Activated CD4-positive, alpha-beta T cell treated with anti-CD3 and anti-CD28 coated beads, Interleukin-2, amount 50 U/mL, for 48 hours (primary cell): ENCODE measurements around the gene SLC6A13.

ENCODE experiments used
- DNase-seq, 2 experiments: peaks; one replicate each; pipeline ENCODE4 v3.0.0-alpha.2; 2020

Gene SLC6A13

DNA sequence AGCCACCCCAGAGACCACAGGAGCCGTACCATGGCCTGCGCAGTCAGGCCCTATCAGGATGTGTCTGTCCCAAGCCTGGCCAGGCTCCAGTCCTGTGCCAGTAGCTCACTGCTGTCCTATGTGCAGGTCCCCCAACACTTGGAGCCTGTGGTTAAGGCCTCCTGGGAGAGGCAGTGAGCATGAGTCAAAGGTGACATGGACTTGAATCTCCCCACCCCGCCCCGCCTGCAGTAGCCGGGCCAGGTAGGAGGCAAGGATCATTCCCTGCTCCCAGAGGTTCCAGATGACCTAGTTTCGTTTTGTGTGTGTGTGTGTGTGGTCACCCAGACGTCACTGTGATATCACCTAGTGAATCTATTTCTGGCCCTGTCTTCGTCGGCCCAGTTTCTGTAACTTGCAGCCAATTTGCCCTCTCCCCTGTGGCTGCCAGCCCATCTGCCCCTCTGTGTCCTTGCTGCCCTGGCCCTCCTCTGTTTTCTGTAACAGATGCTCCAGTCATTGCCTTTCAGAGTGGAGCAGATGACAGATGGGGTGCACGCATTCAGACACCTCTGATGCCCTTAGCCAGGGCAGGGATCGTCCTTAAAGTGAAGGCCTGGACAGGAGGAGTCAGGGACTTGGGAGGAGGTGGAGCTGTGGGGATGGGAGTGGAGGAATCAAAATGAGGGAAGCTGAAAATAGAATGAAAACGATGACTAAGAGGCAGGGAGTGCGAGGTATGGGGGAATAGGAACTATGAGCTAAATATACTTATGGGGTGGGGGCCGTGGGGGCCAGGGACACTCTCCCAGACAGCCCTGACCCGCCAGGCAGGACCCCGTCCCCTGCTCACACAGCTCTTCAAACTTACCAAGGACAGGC is 86.1 kb downstream of the SLC6A13 start:
- DNase-seq: no peak

GRCh38 chr12:175759-176158 is 86.9 kb downstream of the SLC6A13 start:
- DNase-seq: no peak

GRCh38 chr12:175250-175649 is 87.4 kb downstream of the SLC6A13 start:
- DNase-seq: no peak

- no peak for DNase-seq
Measured at GRCh38 chr12:174596-174995, 88.0 kb downstream of the SLC6A13 start.

DNA sequence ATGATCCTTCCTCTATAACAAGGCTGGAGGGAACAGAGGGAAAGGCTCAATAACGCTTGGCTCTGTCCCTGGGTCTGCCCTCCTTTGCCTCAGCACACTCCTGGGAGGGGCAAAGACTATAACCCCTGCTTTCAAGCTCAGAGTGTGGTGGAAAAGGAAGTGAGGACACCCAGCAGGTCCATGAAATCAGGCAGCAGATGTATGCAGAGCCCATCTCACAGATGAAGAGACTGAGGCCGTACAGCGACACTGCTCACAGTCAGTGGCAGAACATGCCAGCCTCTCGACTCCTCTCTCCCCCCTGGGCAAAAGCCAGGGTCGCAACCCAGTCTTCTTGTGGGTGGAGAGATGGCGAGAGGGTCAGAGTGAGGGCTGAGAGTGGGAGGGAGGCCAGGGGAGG is 88.5 kb downstream of the SLC6A13 start:
- no peak for DNase-seq

DNA sequence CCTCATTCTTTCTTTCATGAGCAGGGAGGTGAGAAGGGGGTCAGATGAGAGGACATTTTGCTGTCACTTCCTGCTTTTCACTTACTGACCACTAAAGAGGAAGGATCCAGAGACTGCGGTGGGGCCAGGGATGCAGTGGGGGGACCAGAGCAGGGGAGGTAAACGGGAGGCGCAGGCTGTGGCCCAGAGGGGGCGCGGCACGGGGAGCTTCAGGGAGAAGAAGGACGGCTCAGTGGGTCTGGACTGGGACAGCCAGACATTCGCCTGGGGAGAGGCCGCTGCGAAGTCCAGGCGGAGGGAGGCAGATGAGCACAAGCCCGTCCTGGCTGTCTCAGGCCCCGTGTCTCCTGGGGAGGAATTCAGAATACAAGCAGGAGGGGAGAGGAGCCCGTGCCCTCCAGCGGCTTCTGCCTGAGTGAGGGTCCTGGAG is 89.9 kb downstream of the SLC6A13 start:
- no peak for DNase-seq

DNA sequence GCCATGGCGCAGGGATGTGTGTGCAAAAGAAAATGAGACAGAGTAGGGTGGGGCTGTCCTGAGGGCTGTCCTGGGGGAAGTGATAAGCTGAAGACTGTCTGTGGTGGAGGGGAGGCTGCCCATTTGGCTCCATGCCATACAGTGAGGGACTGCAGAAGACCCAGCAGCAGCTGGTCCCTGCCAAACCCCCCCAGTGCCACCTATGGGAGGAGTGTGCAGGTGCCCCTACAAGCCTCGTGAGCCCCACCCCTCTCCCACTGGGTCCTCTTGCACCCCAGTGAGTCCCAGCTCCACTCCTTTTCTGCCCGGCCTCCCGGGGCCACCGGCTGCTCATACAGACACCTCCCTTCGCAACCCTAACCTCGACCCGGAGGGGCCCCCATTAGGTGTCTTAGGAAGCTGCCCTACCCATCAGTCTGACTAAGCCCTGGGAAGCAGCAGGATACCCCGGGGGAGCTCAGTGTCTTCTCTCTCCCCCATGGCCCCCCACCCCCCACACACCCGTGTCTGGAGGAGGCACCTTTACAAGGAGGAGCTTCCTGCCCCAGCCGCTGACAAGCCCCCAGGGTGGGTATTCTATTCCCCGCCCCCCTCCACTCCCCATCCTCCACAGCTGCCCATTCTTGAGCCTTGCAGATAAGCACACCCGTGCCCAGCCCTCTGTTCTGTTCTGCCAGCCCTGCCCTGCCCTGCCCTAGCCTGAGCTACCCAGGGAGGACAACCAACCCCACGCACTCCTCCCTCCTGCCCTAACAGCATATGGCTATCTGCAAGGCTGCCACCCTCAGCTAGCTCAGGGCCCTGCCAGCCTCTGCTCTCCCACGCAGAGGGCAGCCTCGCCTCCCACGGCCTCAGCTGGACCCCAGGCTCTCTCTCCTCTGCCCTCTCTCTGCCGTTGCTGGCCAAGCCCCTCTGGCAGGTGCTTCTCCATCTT is 90.6 kb downstream of the SLC6A13 start:
- no peak for DNase-seq

DNA sequence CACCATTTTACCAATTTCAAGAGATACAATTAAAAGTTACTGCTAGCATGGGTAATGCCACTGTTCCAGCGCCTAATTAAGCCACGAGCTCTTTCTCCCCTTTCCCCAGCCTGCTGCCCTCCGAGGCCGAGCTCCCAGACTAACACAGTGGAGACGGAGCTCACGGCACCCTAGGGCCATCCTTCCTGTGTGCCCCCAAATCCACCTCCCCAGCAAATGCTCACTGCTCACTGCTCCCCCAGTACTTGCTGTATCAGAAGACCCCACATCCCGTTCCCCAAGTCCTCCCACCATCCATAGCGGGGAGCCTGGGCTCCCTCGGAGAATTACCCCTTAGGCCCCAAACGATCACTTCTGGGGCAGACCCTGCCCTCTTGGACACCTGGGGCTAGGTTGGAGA is 91.4 kb downstream of the SLC6A13 start:
- DNase-seq: no peak
